Endothelial cell of umbilical vein (primary cell): ENCODE data around the gene GPR25. TPM values are rescaled to one million over a fixed set of nuclear protein-coding genes. Genes with fewer than 3 reads are reported as not detected.

Experiments
- BruUV-seq: library from RNA; stranded (reverse); fragments of 400-500 nt; replicated peaks from 2 replicates; lab custom pipeline; 2021; lab: Mats Ljungman, UMichigan
- CTCF ChIA-PET: fragments of 300-600, 350-600 bp; sonication (Branson Sonifier 250); formaldehyde crosslinking; loops from one replicate; lab custom pipeline; 2021; ENCODE audit warnings: antibody characterized with exemption, inconsistent platforms; lab: Charles Lee
- POLR2A ChIA-PET: fragments of 300-600, 350-600 bp; sonication (Branson Sonifier 250); formaldehyde crosslinking; loops from one replicate; lab custom pipeline; 2021; ENCODE audit warnings: antibody characterized with exemption, inconsistent platforms; lab: Charles Lee
- DNase-seq: peaks from one replicate; pipeline ENCODE4 v3.0.0-alpha.2; 2011; ENCODE audit warnings: low read depth, low spot score
- FAIRE-seq: peaks from 2 replicates; lab custom pipeline; 2011; peaks lifted over from hg19 to GRCh38; lab: Jason Lieb, UNC
- H2AFZ ChIP-seq: 2 replicates; pipeline ENCODE4 v1.6.0; 2012; ENCODE audit warnings: low read depth, low read length, control low read depth, inconsistent platforms
- H3K27ac ChIP-seq: 2 replicates; pipeline ENCODE4 v1.5.1; 2011; ENCODE audit warnings: low read depth, mild to moderate bottlenecking, control low read depth, low read length, moderate library complexity; ENCODE audit not compliant: insufficient read depth
- H3K27me3 ChIP-seq, 2 experiments: 2 replicates each; pipeline versions ENCODE4 v1.6.0 to v1.6.1; 2011; ENCODE audit warnings: low read length in 2 of 2, mixed read lengths in 1 of 2; ENCODE audit not compliant: control insufficient read depth in 2 of 2, insufficient read depth in 2 of 2
- H3K36me3 ChIP-seq, 2 experiments: 2 replicates in 1 of 2; 3 replicates in 1 of 2; pipeline ENCODE4 v1.5.1; 2011; ENCODE audit warnings: low read length in 2 of 2, mild to moderate bottlenecking in 1 of 2, moderate library complexity in 1 of 2; ENCODE audit not compliant: control insufficient read depth in 2 of 2, insufficient read depth in 2 of 2; ENCODE audit errors: extremely low read depth in 1 of 2
- H3K4me1 ChIP-seq: 3 replicates; pipeline ENCODE4 v1.5.1; 2011; ENCODE audit warnings: mild to moderate bottlenecking, low read length; ENCODE audit not compliant: control insufficient read depth, insufficient read depth; ENCODE audit errors: extremely low read depth
- H3K4me2 ChIP-seq: 2 replicates; pipeline ENCODE4 v1.6.1; 2011; ENCODE audit warnings: low read length, control low read depth, mixed read lengths; ENCODE audit not compliant: insufficient read depth
- H3K4me3 ChIP-seq, 3 experiments: fragments of 200-600 bp in 1 of 3; sonication (generic), shearing (Covaris generic) in 1 of 3; replicated peaks in 1 of 3; 2 replicates each; pipeline ENCODE4 v1.5.1; 2011 to 2016; ENCODE audit warnings: control low read depth in 3 of 3, low read length in 3 of 3, mild to moderate bottlenecking in 2 of 3, inconsistent platforms in 1 of 3, low read depth in 1 of 3, moderate library complexity in 1 of 3; ENCODE audit not compliant: insufficient read depth in 1 of 3
- H3K79me2 ChIP-seq: 2 replicates; pipeline ENCODE4 v1.6.0; 2012; ENCODE audit warnings: low read length, inconsistent platforms; ENCODE audit not compliant: control insufficient read depth, insufficient read depth
- H3K9ac ChIP-seq: replicated peaks from 2 replicates; pipeline ENCODE3; 2011; ENCODE audit warnings: low read length, control low read depth; ENCODE audit not compliant: insufficient read depth; ENCODE audit errors: extremely low read depth
- H3K9me1 ChIP-seq: replicated peaks from 3 replicates; pipeline ENCODE4 v1.6.0; 2011; ENCODE audit warnings: mild to moderate bottlenecking, low read length; ENCODE audit not compliant: control insufficient read depth, insufficient read depth; ENCODE audit errors: extremely low read depth
- H3K9me3 ChIP-seq: replicated peaks from 2 replicates; pipeline ENCODE4 v1.5.1; 2012; ENCODE audit warnings: low read length, inconsistent platforms; ENCODE audit not compliant: control insufficient read depth, insufficient read depth
- H4K20me1 ChIP-seq: replicated peaks from 2 replicates; pipeline ENCODE3; 2011; ENCODE audit warnings: mild to moderate bottlenecking, low read length; ENCODE audit not compliant: control insufficient read depth, insufficient read depth; ENCODE audit errors: extremely low read depth
- CTCF ChIP-seq, 2 donors: IDR thresholded peaks; 1 replicate in 1 of 2; 2 replicates in 1 of 2; pipeline ENCODE4 v1.5.1; 2011; ENCODE audit warnings: low read length in 2 of 2, mild to moderate bottlenecking in 2 of 2, moderate library complexity in 2 of 2, control low read depth in 1 of 2, inconsistent platforms in 1 of 2, low read depth in 1 of 2; ENCODE audit not compliant: insufficient read depth in 1 of 2; ENCODE audit errors: extremely low read depth in 1 of 2
- EZH2 ChIP-seq: IDR thresholded peaks from 2 replicates; pipeline ENCODE4 v1.6.1; 2012; ENCODE audit warnings: borderline replicate concordance, low read depth, mild to moderate bottlenecking, moderate library complexity, low read length, inconsistent platforms; ENCODE audit not compliant: severe bottlenecking
- FOS ChIP-seq: IDR thresholded peaks from 2 replicates; pipeline ENCODE4 v1.6.1; 2011; ENCODE audit warnings: mild to moderate bottlenecking, low read length, moderate library complexity, borderline replicate concordance; ENCODE audit not compliant: insufficient read depth
- GATA2 ChIP-seq: IDR thresholded peaks from 2 replicates; pipeline ENCODE4 v1.7.0; 2011; ENCODE audit warnings: low read depth, mild to moderate bottlenecking, moderate library complexity, mixed read lengths, low read length; ENCODE audit not compliant: insufficient read length, insufficient read depth
- JUN ChIP-seq: IDR thresholded peaks from 2 replicates; pipeline ENCODE4 v1.6.1; 2011; ENCODE audit warnings: borderline replicate concordance, low read depth; ENCODE audit not compliant: insufficient read length, insufficient read depth
- MAX ChIP-seq: IDR thresholded peaks from 2 replicates; pipeline ENCODE4 v1.6.1; 2011; ENCODE audit not compliant: insufficient read depth, insufficient read length
- MYC ChIP-seq: IDR thresholded peaks from one replicate; pipeline ENCODE4 v1.6.1; 2011; ENCODE audit warnings: mild to moderate bottlenecking, low read depth, low read length
- POLR2A ChIP-seq: IDR thresholded peaks from 2 replicates; pipeline ENCODE4 v1.6.1; 2012; ENCODE audit warnings: low read depth, mild to moderate bottlenecking, control low read depth, low read length
- POLR2AphosphoS5 ChIP-seq: IDR thresholded peaks from 2 replicates; pipeline ENCODE4 v1.6.1; 2012; ENCODE audit warnings: low read depth, mild to moderate bottlenecking, control low read depth, low read length, moderate library complexity; ENCODE audit not compliant: insufficient read depth
- dilution Hi-C: fragments of 300-500 bp; cut with MboI; formaldehyde crosslinking; loops from one replicate; pipeline ENCODE4 v1.15.0; 2019; ENCODE audit warnings: low sequenced_read_pairs; ENCODE audit not compliant: extremely low pct_ligation_motif_present
- intact Hi-C: fragments of 100-400 bp; cut with micrococcal nuclease; formaldehyde crosslinking; loops from one replicate; pipeline ENCODE4 v1.10.0; 2022
- polyA plus RNA-seq, 4 experiments: library from polyadenylated mRNA; depleted of rRNA in 3 of 4; stranded (reverse) in 3 of 4; unstranded in 1 of 4; fragments of >200 nt; gene quantifications; 2 replicates each; pipeline versions ENCODE4 v1.2.1 to v1.2.3, GENCODE V29; 2011 to 2012; ENCODE audit warnings: missing spikeins in 1 of 4
- total RNA-seq: library from RNA; stranded (reverse); gene quantifications from 2 replicates; pipeline ENCODE4 v1.2.3, GENCODE V29; 2021

GPR25 gene
- total and polyA plus RNA-seq, 2 donors (not counting 3 experiments of a cell fraction or from before 2014, with no cell fraction given): not detected

- POLR2A ChIA-PET: no interaction called here
Observed at GRCh38 chr1:200885623-200886402, 13.0 kb downstream of the GPR25 start.

More at GRCh38 chr1:200885623-200886402, 13.0 kb downstream of the GPR25 start:
- CTCF ChIA-PET: no interaction called here
- no peak overlapping the region for H3K4me3 ChIP-seq
- intact Hi-C loops: no loop called here
- no peaks in the 10 kb centered on the region for H4K20me1 ChIP-seq
- no peak overlapping the region for H3K4me2 ChIP-seq
- no peaks in the 10 kb centered on the region for H3K4me1 ChIP-seq
- H3K27me3 ChIP-seq: peaks cover 11 to 19% of the 10 kb centered on the region in 2 experiments
- no TSS peak for BruUV-seq
- H3K9me1 ChIP-seq: no peaks in the 10 kb centered on the region
- H3K9me3 ChIP-seq: no peaks in the 10 kb centered on the region
- no peak overlapping the region for H3K9ac ChIP-seq
- FAIRE-seq: no peak
- no peak for DNase-seq
- H2AFZ ChIP-seq: no peak overlapping the region
- no peak overlapping the region for H3K27ac ChIP-seq
- dilution Hi-C loops: no loop called here
- no peaks in the 10 kb centered on the region for H3K79me2 ChIP-seq
- TF ChIP-seq GATA2 (no peak), JUN (no peak), POLR2AphosphoS5 (no peak), POLR2A (no peak), EZH2 (no peak), MYC (no peak), CTCF (IDR thresholded peaks at IDR 0.05; ENCODE audit: extremely low read depth in 1 of 2, insufficient read depth in 1 of 2, low read depth in 1 of 2, low read length in 2 of 2) (no peak), FOS (no peak), MAX (no peak)
- no peaks in the 10 kb centered on the region for H3K36me3 ChIP-seq
